Measurements from ENCODE around the gene NUBP2. TPM values are rescaled to one million over a fixed set of nuclear protein-coding genes. Genes with fewer than 3 reads are reported as not detected.

The NUBP2 gene
- total RNA-seq, 4 donors from 2014 or later = 55.4 to 115 (median 90.8) TPM

DNA sequence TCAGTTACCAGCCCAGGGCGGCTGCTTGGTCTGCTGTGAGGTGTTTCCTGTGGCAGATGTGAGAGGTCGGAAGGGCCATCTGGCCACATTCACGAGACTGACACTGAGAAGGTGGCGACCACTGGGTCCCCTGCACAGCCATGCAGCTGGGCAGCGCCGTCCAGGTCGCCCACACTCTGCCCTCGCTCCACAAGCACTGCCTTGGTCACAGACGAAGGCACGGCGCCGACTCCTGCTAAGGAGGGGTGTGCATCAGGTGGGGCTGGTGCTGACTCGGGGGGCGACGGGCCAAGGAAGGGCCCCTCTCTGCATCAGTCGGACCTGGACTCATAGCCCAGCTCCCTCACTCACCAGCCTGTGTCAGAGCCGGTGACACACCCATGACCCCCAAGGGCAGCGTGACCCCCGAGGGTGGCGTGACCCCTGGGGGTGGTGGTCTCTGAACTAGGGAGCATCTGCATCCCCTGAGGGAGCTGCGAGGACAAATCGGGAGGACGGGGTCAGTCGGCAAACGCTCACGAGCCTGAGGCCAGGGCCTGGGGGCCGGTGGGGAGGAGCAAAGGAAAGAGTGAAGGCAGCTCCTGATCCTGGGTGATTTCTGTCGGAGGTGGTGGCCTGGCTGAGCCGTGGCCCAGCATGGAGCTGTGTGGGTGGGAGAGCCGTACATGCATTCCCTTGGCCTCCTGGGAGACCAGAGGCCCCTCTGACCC lies 41.8 kb upstream of the NUBP2 start:
- DNase-seq (ENCODE audit: low spot score in 2 of 2) = no peak
- Histone ChIP-seq H3K4me3 (no peak overlapping the region), H3K27me3 (no peaks in the 10 kb centered on the region), H3K27ac (no peak overlapping the region), H3K9me3 (no peaks in the 10 kb centered on the region), H3K4me1 (no peaks in the 10 kb centered on the region), H3K36me3 (peaks cover 48% of the 10 kb centered on the region)
- WGBS = 90% methylated on average over 17 of the region's 30 CpGs
- TF ChIP-seq, protein P1, sequence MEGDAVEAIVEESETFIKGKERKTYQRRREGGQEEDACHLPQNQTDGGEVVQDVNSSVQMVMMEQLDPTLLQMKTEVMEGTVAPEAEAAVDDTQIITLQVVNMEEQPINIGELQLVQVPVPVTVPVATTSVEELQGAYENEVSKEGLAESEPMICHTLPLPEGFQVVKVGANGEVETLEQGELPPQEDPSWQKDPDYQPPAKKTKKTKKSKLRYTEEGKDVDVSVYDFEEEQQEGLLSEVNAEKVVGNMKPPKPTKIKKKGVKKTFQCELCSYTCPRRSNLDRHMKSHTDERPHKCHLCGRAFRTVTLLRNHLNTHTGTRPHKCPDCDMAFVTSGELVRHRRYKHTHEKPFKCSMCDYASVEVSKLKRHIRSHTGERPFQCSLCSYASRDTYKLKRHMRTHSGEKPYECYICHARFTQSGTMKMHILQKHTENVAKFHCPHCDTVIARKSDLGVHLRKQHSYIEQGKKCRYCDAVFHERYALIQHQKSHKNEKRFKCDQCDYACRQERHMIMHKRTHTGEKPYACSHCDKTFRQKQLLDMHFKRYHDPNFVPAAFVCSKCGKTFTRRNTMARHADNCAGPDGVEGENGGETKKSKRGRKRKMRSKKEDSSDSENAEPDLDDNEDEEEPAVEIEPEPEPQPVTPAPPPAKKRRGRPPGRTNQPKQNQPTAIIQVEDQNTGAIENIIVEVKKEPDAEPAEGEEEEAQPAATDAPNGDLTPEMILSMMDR (IDR thresholded peaks at IDR 0.05) = no peak
- TF ChIP-seq POLR2A (IDR thresholded peaks at IDR 0.05) = no peak
- no peak for TF ChIP-seq EP300 (IDR thresholded peaks at IDR 0.05)

DNA sequence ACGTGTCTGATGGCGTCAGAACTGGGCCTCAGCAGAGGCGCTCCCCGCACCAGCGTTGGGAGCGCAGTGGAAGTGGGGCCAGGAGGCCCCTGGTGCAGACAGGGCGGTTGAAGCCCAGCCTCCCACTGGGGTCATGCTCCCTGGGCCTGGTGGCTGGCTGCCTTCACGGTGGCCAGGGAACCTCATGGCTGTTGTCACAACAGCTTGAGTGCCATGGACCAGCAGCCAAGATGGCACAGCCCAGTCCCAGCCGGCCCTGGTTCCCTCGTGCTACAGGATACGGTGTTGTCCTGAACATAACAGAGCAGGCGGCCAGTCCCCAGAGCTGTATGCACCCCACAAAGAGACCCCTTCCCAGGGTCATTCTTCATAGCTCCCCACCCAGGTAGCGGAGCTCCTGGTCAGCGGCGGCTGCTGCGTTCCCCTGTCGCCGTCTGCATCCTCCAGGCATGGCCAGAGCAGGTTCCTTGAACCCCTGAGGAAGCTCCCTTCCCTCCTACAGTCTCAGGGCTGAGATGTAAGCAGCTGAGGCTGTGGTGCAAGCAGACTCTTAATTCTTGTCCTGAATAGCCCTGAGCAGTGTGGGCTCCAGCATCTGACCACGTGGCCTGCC lies 41.1 kb upstream of the NUBP2 start:
- H3K4me1 ChIP-seq = no peaks in the 10 kb centered on the region
- no peaks in the 10 kb centered on the region for H3K9me3 ChIP-seq
- peaks cover 53% of the 10 kb centered on the region for H3K36me3 ChIP-seq
- no CpG with 5 or more reads among the region's 19 CpGs for WGBS
- no peak for DNase-seq (ENCODE audit: low spot score in 2 of 2)
- no peak overlapping the region for H3K4me3 ChIP-seq
- H3K27ac ChIP-seq = no peak overlapping the region
- no peaks in the 10 kb centered on the region for H3K27me3 ChIP-seq
- TF ChIP-seq EP300 (IDR thresholded peaks at IDR 0.05) (no peak), POLR2A (IDR thresholded peaks at IDR 0.05) (no peak), POLR2AphosphoS5 (IDR thresholded peaks at IDR 0.05) (no peak)
- TF ChIP-seq, protein P1 (IDR thresholded peaks at IDR 0.05) = no peak

DNA sequence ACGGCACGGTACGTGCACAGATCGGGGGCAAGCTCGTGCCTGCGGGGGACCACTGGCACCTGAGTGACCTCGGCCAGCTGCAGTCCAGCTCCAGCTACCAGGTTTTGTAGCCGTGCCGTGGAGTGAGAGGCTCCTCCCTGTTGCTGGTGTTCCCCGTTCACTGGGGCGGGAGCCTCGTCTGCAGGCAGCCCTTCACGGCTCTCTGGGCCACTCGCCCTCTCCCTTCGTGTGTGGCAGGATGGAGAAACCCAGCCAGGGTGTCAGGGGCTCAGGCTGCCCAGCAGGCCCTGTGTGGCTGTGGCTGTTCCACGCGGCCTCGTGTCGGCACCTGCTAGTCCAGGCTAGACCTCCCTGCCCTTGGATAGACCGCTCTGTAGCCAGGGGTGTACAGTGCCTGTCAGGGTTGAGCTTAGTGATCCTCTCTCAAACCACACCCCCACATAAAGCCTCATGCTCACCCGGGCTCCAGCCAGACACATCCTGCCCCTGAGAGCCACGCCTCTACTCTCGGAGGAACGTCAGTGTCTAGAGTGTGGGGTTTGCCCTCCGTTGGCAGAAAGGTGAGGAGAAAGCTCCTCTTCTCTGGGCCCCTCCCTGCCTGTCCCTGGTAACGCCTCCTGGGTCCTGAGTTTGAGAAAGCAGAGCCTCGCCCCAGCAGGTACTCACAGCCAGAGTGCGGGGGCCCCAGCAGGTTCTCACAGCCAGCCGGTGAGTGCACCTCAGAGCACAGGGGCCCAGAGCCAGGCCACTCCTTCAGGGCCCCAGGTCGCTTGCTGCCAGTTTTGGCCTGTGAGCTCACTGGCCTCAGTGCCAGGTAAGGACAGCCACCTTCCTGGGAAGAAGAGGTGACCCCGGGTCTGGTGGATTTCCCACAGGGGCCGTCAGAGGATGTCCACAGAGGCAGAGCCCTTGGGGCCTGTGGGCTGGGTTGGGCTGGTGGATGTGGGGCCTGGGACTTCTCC lies 39.1 kb upstream of the NUBP2 start:
- Histone ChIP-seq H3K9me3 (no peaks in the 10 kb centered on the region), H3K36me3 (peaks cover 73% of the 10 kb centered on the region), H3K4me1 (no peaks in the 10 kb centered on the region), H3K27me3 (no peaks in the 10 kb centered on the region), H3K27ac (no peak overlapping the region), H3K4me3 (no peak overlapping the region)
- TF ChIP-seq POLR2A (IDR thresholded peaks at IDR 0.05) = no peak
- TF ChIP-seq EP300 (IDR thresholded peaks at IDR 0.05) = no peak
- TF ChIP-seq, protein P1 (IDR thresholded peaks at IDR 0.05) = no peak
- no peak for TF ChIP-seq POLR2AphosphoS5 (IDR thresholded peaks at IDR 0.05)
- no peak for DNase-seq (ENCODE audit: low spot score in 2 of 2)
- WGBS = 92% methylated on average over 12 of the region's 32 CpGs

DNA sequence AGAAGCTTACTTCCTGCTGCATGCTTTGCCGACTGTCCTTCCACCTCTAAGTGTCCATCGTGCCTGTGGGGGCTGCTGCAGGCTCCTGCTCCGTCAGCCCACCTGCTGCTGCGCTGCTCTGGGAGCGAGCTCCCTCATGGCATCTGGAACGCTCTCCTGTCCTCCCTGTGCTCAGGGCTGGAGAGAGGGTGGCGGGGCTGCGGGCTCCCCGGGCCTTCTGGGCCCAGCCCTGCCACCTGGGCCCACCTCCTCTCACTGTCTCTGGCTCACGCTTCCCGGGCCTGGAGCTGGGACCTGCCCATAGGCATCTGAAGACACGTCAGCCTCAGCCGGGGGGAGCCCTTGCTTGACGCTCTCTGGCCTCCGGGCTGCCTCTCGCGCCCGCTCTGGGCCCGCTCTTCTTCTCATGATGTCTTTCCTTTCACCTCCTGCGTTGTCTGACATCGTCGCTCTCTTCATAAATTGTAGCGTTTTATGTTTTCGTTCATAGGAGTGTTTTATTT lies 38.4 kb upstream of the NUBP2 start:
- Histone ChIP-seq H3K4me1 (no peaks in the 10 kb centered on the region), H3K27me3 (no peaks in the 10 kb centered on the region), H3K36me3 (peaks cover 80% of the 10 kb centered on the region), H3K9me3 (no peaks in the 10 kb centered on the region), H3K4me3 (no peak overlapping the region), H3K27ac (no peak overlapping the region)
- WGBS = 92% methylated on average over 18 of the region's 24 CpGs
- no peak for DNase-seq (ENCODE audit: low spot score in 2 of 2)
- no peak for TF ChIP-seq POLR2A (IDR thresholded peaks at IDR 0.05)
- TF ChIP-seq, protein P1 (IDR thresholded peaks at IDR 0.05) = no peak

Data from suprapubic skin (tissue), 4 donors.